ENCODE results near the gene ARL10. TPM values are rescaled to one million over a fixed set of nuclear protein-coding genes. Genes with fewer than 3 reads are reported as not detected.

ARL10 gene
- total RNA-seq, 1 donor from 2014 or later: 9.4 TPM

Small RNA genes within 50 kb of the gene (small RNA-seq; reads per million reads assigned to genes)
- 3.8 reads per million, percentile 89 among the genes with 10 or more reads in this experiment for gene MIR1271

Other genes starting within 250 kb of the ARL10 start
- 7.3 TPM for gene SIMC1, start 127.1 kb upstream of the ARL10 start, total RNA-seq
- gene KIAA1191, start 3.7 kb upstream of the ARL10 start, total RNA-seq: 28.7 TPM
- 9.9 TPM for gene NOP16, start 23.1 kb downstream of the ARL10 start, total RNA-seq
- gene HIGD2A, start 23.3 kb downstream of the ARL10 start, total RNA-seq: 108 TPM
- 44.4 TPM for gene CLTB, start 51.1 kb downstream of the ARL10 start, total RNA-seq
- 24.0 TPM for gene FAF2, start 82.9 kb downstream of the ARL10 start, total RNA-seq
- 2.1 TPM for gene RNF44, start 171.9 kb downstream of the ARL10 start, total RNA-seq
- gene CDHR2, start 183.9 kb downstream of the ARL10 start, total RNA-seq: not detected
- gene GPRIN1, start 244.7 kb downstream of the ARL10 start, total RNA-seq: 0.52 TPM

Measured in skeletal muscle tissue (tissue), 2 donors.